WI38 (cell line): ENCODE data around the gene PKMYT1.

Source experiments
- H3K4me3 ChIP-seq: 2 replicates; pipeline ENCODE4 v1.5.1; 2011; ENCODE audit warnings: low read depth, mild to moderate bottlenecking, control low read depth, low read length
- CTCF ChIP-seq: IDR thresholded peaks from 2 replicates; pipeline ENCODE4 v1.5.1; 2012; ENCODE audit warnings: low read depth, mild to moderate bottlenecking, control low read depth, low read length

Gene PKMYT1

GRCh38 chr16:2976201-2976600 lies 4.0 kb downstream of the PKMYT1 start:
- TF ChIP-seq CTCF, result no peak
- no peak overlapping the region for H3K4me3 ChIP-seq

GRCh38 chr16:2975161-2975795 lies 5.0 kb downstream of the PKMYT1 start:
- TF ChIP-seq CTCF, result no peak

DNA sequence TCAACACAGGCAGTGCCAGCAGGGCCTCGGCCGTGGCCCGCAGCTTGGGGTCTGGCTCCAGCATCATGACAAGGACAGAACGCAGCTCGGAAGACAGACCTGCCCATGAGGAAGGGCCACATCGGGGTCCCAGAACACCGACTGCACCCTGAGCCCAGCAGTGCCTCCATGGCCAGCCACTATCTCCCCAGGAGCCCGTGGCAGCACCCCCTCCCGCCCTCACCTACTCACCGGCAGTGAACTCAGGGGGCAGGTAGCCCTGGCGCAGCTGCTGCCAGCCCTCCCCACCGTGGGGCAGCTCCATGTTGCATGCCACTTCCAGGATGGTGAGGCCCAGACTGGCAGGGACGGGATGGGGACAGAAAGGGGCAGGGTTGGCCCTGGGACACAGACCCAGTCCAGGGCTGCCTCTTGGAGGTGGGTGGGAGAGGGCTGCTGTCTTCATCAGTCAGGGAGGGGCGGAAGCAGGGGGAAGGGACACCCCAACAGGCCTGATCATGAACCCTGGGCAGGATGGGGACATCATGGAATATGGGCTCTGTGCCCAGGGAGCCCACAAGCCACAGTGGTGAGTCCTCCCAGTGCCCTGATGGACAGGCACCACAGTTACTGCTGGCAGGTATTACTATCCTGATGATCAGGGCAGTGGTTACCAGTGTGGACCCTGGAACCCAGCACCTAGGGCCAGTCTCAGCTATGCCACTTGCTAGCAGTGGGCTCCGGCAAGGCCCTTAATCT lies 5.8 kb downstream of the PKMYT1 start:
- no peak for TF ChIP-seq CTCF
- no peak overlapping the region for H3K4me3 ChIP-seq

More at GRCh38 chr16:2975161-2975795, 5.0 kb downstream of the PKMYT1 start:
- H3K4me3 ChIP-seq, result no peak overlapping the region

DNA sequence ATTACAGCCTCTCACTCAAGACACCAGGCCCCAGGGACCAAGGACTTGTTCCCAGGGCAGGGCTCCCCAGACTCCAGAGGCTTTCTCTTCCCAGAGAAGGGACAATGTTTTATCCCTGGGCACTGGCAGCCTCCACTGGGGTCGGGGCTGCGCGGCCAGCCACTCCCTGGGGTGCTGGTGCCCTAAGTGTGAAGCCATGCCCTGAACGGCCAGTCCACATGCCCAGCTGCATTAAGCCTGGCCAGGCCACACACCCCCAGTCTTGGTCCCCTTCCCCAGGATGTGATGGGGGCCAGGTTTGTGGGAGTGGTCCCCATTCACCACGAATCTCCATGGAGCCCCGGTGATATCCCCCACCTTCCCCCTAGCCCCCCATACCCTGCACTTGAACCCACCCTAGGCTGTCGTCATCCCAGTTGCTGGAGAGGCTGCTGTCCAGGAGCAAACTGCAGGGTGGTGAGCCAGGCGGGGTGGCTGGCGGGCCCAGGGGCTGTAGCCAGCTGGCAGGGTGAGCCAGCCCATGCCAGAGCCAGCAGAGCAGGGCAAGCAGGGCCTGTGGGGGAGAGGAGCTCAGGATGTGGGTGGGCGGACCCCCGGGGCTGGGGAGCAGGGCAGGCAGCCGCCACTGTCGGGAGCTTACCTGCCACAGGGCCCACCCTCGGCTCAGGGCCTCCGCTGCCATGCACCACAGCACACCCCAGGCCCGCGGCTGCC lies 6.5 kb downstream of the PKMYT1 start:
- H3K4me3 ChIP-seq, result no peak overlapping the region
- TF ChIP-seq CTCF, result no peak

GRCh38 chr16:2973093-2973492 lies 7.2 kb downstream of the PKMYT1 start:
- no peak overlapping the region for H3K4me3 ChIP-seq
- TF ChIP-seq CTCF, result no peak

DNA sequence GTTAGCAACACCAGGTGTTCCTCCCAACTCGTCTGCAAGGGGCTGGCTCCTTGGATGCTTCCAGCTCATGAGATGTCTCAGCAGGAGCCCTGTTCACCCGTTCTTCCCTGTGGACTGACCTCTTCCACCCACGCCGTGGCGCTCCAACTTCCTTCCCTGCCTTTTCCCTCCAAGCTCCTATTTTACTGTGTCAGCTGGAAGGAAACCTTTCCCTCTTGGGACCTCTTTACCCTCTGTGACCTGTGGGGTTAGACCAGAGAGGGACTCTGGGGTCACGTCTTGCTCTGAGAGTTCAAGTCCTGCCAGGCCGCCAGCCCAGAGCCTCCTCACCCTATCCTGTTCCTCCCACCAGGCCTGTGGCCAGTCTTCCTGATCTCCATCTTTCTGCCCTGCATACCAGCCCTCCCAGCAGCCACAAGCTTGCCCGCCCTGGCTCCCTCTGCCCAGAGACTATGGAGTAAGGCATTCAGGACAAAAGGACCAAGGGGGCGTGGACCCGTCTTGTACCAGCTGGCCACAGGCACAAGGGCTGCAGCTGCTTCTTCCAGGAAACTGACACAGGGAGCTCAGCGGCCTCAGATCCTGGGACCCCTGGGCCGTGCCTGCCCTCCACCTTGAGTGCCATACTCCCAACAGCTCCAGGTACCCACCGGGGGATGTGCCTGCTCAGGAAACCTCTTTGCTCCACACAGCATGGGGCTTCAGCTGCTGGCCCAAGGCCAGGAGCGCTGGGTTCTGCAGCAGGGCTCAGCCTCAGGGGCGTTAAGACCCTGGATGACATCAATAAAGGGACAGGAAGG lies 8.1 kb downstream of the PKMYT1 start:
- H3K4me3 ChIP-seq, result no peak overlapping the region
- no peak for TF ChIP-seq CTCF
